MV-4-11 (cell line): ENCODE data around the gene C1orf174.

Experiments used
- DNase-seq: peaks from one replicate; lab custom pipeline; 2025; lab: John Stamatoyannopoulos, UW

C1orf174 gene

DNA sequence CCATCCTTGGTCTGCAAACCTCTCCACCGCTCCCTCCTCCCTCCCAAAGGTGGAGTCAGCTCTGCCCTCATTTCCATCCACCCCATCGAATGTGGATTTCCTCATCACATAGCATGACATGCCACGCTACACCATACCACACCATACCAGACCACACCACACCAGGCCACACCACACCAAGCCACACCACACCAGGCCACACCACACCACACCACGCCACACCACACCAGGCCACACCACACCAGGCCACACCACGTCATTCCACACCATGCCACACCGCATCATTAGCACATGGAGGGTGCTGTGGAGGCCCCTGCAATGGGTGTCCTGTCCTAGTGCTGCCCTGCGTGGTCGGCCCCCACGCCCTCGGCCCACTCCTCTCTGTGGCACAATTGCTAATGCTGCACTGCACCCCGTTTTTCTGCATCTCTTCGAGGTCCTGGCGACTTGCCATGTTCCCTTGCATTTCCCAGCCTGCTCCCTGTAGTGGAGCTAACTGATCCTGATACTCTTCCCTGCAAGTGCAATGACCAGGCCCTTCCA is 31.5 kb downstream of the C1orf174 start:
- DNase-seq, result no peak

DNA sequence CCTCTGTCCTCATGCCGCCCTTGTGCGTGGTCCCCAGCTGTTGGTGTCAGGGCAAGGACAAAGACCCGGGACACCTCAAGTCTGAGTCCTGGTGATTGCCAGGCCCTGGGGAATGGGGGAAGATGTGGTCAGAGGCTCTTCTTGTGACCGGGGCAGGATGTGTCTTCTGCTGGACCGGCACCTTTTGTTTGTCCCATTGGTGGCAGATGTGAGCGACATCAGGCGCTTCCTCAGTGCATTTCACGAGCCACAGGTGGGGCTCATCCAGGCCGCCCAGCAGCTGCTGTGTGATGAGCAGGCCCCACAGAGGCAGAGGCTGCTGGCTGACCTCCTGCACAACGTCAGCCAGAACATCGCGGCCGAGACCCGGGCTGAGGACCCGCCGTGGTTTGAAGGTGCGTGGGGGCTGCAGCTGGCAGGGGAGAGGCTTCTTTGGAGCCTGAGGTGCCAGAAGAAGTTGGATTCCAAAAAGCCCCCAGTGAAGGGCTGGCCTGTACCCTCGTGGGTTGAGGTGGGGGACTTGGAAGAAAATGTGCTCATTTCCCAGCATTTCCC is 34.4 kb downstream of the C1orf174 start:
- no peak for DNase-seq

DNA sequence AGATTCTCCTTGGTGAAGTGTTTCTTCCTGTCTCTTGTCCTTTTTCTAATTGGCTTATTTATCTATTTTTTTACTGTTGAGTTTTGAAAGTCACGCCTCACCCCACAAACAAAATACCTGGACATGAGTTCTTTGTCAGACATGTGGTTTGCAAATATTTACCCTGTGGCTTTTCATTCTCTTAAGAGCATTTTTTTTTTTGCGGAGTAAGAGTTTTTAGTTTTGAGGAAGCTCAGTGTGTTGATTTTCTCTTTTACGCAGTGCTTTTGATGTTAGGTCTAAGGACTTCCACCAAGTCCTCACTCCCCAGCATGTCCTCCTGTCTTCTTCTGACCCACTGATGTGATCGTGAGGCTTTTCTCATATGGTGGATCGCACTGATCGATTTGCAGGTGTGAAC is 35.2 kb downstream of the C1orf174 start:
- DNase-seq, result no peak

DNA sequence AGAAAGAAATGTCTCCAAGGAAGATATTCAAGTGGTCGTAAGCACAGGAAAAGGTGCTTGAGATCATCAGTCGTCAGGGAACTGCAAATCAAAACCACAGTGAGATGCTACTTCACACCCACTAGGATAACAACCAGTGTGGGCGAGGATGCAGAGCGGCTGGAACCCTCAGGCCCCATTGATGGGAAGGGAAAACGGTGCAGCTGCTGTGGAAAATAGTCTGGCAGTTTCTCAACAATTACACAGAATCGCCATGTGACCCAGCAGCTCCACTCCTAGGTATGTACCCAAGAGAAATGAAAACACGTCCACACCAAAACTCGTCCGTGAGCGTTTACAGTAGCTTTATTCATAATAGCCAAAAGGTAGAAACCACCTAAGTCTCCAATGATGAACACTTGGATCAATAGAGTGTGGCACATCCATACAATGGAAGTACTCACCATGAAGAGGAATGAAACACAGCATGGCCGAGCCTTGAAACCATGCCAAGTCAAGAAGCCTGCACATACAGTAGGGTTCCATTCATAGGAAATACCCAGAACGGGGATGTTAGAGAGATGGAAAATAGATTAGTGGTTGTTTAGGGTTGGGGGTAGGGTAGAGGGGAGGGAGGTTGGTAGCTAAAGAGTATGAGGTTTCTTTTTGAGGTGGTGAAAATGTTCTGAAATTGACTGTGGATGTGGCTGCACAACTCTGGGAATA is 36.7 kb downstream of the C1orf174 start:
- no peak for DNase-seq

DNA sequence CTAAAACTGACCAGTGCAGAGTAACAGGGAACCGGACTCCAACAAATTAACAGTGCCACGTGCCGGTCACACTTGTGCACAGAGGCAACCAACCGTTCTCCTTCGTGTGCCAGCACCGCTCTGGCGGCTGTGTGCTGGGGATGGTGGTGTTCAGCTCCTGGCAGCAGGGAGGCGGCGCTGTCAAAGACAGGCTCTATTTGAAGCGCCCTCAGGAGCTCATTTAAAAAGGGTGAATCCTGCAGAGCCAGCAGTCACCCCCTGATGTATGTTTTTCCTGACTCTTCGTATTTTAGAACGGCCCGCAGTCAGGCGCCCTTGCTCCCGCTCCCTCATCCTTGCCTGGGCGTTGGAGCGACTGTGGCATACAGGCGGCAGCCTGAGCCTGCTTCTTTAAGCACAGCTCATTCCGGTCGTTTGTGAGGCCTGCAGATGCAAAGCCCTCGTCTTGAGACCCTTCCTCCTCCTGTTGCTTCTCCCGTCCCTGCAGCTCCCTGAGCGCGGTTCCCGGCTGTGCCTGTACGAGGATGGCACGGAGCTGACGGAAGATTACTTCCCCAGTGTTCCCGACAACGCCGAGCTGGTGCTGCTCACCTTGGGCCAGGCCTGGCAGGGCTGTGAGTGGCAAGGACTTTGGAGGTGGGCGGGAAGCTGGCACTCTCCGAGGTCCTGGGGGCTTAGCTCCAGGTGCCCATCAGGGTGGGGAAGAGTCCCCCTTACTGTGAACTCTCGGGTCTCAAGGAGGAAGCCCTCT is 41.7 kb downstream of the C1orf174 start:
- peak; percentile 33 for DNase-seq

DNA sequence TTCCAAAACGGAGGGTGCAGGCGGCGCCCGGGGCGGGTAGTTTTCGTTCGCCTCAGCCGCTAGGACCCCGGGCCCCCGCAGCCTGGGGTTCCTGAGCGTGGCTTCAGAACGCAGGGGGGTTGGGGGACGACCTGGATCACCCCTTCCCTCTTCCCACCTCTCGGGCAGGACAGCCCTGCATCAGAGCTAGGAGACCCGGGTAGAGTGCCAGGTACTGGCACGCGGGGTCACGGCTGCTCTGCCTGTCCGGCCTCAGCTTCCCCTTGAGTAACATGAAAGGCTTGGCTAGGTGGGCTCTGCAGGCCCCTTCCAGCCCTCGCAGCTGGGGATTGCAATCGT is 42.3 kb downstream of the C1orf174 start:
- no peak for DNase-seq

DNA sequence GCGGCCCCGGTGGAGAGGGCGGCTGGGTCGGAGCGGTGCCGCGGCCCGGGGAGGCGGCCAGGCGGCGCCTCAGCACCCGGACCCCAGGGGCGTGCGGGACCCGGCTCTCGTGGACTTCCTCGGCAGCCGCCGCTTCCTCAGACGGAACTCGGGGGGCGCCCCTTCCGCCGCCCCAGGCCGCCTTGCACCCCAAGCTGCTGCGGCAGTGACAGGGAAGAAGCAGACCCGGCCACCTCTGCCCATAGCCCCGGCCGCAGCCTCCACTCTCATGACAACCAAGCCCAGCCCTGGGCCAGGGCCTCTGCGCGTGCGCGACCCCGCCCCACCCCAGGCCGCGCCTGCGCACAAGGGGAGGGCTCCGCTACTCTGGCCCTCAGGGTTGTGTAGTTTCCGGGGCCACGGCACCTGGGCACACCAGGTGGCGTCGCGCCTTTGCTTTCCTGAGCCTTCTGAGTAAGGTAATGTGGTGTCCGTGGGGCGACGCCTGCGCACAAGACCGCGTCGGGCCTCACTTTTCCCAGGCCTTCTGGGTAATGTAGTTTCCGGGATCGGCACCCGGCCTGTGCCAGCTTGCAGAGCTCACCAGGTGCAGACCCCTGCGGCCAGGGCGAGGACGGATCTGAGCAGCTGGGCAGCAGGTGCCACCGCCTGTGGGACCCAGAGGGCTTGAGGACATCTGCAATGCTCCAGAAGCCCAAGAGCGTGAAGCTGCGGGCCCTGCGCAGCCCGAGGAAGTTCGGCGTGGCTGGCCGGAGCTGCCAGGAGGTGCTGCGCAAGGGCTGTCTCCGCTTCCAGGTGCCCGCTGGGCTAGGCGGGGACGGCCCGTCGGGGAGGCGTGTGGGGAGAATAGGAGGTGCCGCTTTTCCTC is 42.9 kb downstream of the C1orf174 start, which contains the start of the genes CEP104 and DFFB:
CEP104 (minus strand) TSS at position 289 of the 868 bp plus-strand sequence. CDS start 4,804 bp downstream, outside the sequence.
DFFB (plus strand) TSS at position 554 of the 868 bp plus-strand sequence; CDS start at position 682, 128 bp downstream.
- DNase-seq, result peak; percentile 78

DNA sequence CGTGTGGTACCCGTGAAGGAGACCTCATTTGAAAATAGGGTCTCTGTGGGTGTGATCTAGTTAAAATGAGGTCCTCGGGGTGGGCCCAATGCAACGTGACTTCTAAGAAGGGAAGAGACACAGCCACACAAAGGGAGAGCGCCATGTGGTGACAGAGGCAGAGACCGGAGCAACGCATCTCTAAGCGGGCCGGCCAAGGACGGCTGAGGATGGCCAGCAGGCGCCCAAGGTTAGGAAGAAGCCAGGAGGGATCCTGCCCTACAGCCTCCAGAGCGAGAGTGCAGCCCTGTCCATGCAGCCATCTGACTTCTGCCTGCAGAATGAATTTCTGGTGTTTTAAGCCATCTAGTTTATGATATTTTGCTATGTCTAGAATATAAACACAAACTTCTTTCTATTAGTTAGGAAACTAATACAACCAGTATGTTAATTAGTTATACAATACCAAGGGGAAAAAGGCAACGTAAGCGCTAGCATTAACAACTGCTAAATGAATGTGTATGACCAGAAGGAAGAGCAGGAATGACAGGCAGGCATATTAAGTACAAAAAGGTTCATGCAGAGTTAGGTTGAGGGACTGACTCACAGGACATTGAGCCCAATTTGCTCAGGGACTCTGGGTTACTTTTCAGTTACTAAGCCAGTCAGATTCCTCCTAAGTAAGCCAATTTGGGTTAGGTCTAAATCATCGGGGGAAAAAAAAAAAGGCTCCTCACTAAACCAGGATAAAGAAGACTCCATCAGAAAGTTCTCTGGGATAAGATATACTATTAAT is 47.2 kb downstream of the C1orf174 start:
- DNase-seq, result no peak

DNA sequence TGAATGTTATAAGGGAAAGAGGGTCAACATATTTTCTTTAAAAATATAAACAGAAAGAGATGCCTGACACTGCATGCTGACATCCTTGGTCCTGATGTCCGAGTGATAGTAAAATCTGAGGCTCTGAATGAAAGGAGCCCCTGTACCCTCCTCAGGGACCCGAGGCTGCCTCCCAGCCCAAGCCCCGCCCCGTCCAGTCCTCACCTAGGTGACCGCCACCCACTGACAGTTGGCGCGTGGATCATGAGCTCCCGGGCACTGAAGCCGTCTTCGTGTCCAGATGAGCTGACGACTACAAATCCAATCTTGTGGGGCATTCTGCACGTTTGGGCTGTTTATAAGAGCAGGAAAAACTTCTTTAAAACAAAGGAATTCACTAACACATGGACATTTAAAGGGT is 48.0 kb downstream of the C1orf174 start:
- DNase-seq, result no peak

DNA sequence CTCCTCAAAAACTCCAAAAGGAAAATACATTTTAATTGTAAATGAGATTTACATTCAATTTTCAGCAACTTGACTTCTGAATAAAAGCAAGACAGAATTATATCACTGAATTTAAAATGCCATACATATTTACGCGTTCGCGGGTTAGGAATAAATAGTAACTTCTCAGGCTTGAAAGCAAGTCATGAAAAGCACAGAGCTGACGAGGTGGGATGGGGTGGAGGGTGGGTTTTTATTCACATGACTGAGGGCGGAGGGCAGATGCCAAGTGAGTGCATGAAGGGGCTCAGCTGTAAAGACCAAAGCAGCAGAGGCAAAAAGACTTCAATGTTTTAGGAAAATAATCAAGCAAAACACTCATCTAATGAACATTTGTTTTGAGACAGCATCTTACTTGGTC is 48.8 kb downstream of the C1orf174 start:
- DNase-seq, result no peak

DNA sequence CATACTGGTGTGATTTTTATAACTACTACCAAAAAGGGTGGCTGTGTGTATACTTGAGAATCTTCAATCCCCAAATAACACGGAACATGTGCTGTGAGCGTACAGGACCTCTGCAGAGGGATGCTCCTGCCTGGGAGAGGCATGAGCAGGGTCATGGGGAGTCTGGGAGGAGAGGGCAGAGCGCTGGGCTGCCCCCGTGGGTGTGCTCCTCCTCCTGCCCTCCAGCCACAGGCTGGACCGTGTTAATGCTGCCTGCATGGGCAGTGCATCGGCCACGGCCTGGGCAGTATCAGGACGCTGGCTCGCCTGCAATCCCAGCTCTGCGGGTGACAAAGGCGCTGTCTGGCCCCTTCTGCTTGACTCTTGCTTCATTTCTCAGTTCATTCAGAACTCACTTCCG is 49.2 kb downstream of the C1orf174 start:
- DNase-seq, result no peak

DNA sequence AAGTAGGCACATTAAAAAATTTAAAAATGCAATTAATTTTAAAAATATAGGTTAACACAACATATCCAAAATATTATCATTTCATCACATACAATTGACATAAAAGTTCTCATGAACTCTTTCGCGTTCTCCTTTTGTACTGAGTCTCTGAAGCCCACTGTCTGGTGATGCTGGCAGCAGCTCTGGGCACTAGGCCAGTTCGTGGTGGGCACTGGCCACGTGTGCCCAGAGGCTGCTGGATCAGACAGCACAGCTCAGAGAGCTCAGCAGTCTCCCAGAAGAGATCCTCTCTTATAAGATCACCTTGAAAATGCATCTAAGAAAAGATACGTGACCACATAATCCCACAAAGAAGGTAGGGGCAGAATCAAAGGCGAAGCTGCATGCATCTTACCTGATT is 53.0 kb downstream of the C1orf174 start:
- no peak for DNase-seq

DNA sequence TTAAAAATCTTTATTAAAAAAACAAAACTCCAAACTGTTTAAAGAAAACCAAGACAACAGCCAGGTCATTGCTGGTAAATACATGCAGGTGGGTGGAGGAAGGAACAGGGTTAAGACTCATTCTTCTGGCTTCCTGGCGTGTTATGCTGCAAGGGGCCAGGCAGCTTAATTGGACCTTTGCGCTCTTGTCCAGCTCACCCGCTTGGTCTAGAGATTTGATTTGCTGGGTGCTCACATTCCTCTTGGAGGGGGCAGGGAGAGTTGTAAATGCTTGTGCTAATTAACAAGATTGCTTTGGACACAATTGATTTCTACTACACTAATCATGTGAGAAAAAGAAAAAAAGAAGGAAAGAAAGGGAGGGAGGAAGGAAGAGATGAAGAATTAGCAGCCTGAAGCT is 53.5 kb downstream of the C1orf174 start:
- DNase-seq, result no peak

DNA sequence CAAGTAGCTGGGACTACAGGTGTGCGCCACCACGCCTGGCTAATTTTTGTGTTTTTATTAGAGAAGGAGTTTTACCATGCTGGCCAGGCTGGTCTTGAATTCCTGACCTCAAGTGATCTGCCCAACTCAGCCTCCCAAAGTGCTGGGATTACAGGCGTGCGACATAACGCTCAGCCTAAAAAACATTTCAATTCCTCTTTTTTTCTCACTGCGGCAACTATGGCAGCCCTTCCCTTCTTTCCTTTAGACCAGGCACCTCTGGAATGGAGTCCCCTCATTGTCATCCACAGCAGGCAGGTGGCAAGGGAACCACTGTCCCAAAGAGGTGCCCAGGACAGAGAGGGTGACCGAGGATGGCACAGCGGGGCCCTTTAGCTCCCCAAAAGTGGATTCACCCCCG is 57.2 kb downstream of the C1orf174 start:
- peak; percentile 83 for DNase-seq

DNA sequence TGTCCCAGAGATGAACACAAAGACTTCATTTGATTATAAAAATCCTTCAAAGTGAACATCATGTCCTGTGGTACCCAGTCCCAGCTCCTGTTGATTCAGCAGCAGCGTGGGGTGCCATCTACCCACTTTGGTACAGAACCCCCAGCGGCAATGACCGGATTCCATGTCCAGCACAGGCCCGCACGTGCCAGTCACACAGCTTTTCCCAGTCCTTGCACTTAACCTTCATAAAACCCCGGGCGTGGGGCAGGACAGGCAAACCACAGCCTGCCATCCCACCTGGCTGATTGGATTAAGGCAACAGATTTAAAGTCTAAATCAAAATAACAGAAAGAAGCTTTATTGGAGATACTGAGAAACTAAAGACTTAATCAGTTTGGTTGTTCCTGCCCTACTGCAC is 58.6 kb downstream of the C1orf174 start:
- DNase-seq, result no peak
